Kidney epithelial cell (primary cell): ENCODE measurements around the gene TPGS2. TPM values are rescaled to one million over a fixed set of nuclear protein-coding genes. Genes with fewer than 3 reads are reported as not detected.
"Not testable (repeated sequence)": the region's sequence is repeated elsewhere in the genome, so short reads cannot be mapped to it uniquely, and the experiment has no call there.

ENCODE experiments used
- DNase-seq: peaks from one replicate; pipeline ENCODE4 v3.0.0-alpha.2; 2010; ENCODE audit warnings: low read depth
- H3K27me3 ChIP-seq: 2 replicates; pipeline ENCODE4 v1.6.0; 2011; ENCODE audit warnings: low read length; ENCODE audit not compliant: control insufficient read depth, insufficient read depth
- H3K36me3 ChIP-seq: 2 replicates; pipeline ENCODE4 v1.5.1; 2011; ENCODE audit warnings: low read length; ENCODE audit not compliant: control insufficient read depth, insufficient read depth
- H3K4me3 ChIP-seq: 2 replicates; pipeline ENCODE4 v1.5.1; 2011; ENCODE audit warnings: low read depth, mild to moderate bottlenecking, control low read depth, low read length
- CTCF ChIP-seq: IDR thresholded peaks from 2 replicates; pipeline ENCODE4 v1.5.1; 2011; ENCODE audit warnings: mild to moderate bottlenecking, moderate library complexity, low read length, control low read depth, inconsistent platforms; ENCODE audit not compliant: insufficient read depth, poor library complexity, severe bottlenecking
- total RNA-seq: library from RNA; depleted of rRNA; stranded (reverse); fragments of >200 nt; gene quantifications from 2 replicates; pipeline ENCODE4 v1.2.3, GENCODE V29; 2015

The TPGS2 gene, protein sequence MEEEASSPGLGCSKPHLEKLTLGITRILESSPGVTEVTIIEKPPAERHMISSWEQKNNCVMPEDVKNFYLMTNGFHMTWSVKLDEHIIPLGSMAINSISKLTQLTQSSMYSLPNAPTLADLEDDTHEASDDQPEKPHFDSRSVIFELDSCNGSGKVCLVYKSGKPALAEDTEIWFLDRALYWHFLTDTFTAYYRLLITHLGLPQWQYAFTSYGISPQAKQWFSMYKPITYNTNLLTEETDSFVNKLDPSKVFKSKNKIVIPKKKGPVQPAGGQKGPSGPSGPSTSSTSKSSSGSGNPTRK
- 185 and 195 TPM in 2 replicates for total RNA-seq

- Histone ChIP-seq H3K4me3 (peak within 1 kb of the TSS; percentile 100), H3K27me3 (no peaks in the 10 kb centered on the region), H3K36me3 (no peaks in the 10 kb centered on the region)
- peak; percentile 42 for TF ChIP-seq CTCF
- no peak for DNase-seq
These were observed at the start of gene TPGS2, which contains the start of gene KIAA1328 for GRCh38 chr18:36828630-36829361. TPGS2 (minus strand) TSS chr18:36829002; CDS start chr18:36828767, 235 bp downstream. KIAA1328 (plus strand) TSS chr18:36829127; CDS start chr18:36829139, 12 bp downstream.

DNA sequence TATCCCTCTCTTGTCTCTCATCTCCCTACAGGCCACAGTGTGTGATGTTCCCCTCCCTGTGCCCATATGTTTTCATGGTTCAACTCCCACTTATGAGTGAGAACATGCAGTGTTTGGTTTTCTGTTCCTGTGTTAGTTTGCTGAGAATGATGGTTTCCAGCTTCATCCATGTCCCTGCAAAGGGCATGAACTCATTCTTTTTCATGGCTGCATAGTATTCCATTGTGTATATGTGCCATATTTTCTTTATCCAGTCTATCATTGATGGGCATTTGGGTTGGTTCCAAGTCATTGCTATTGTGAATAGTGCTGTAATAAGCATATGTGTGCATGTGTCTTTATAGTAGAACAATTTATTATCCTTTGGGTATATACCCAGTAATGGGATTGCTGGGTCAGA is 45.0 kb upstream of the TPGS2 start:
- not testable (repeated sequence) for H3K27me3 ChIP-seq, DNase-seq, H3K36me3 ChIP-seq, H3K4me3 ChIP-seq

GRCh38 chr18:36872329-36872728 is 43.5 kb upstream of the TPGS2 start:
- peak; percentile 19 for DNase-seq
- TF ChIP-seq CTCF, result no peak
- H3K27me3 ChIP-seq, result no peaks in the 10 kb centered on the region
- no peaks in the 10 kb centered on the region for H3K36me3 ChIP-seq
- H3K4me3 ChIP-seq, result no peak overlapping the region

DNA sequence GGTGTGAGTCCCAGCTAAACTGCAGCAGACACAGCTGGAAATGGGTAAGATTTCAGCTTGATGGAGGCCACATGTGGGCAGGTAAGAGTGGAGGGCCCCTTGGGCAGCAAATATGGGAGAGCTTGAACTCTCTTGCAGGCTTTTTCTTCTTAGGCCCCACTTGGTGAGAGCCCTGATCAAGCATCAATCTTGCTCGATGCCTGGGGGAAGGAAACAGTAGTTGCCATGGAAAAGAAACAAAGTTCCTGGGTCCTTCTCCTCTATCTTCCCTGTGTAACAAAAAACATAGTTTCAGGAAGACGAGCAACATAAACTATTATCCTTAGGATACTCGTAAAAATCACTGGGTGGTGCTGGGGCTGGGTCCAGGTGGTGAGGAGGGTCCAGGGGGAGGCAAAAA is 43.0 kb upstream of the TPGS2 start:
- Histone ChIP-seq H3K27me3 (no peaks in the 10 kb centered on the region), H3K4me3 (no peak overlapping the region), H3K36me3 (no peaks in the 10 kb centered on the region)
- no peak for DNase-seq
- no peak for TF ChIP-seq CTCF

DNA sequence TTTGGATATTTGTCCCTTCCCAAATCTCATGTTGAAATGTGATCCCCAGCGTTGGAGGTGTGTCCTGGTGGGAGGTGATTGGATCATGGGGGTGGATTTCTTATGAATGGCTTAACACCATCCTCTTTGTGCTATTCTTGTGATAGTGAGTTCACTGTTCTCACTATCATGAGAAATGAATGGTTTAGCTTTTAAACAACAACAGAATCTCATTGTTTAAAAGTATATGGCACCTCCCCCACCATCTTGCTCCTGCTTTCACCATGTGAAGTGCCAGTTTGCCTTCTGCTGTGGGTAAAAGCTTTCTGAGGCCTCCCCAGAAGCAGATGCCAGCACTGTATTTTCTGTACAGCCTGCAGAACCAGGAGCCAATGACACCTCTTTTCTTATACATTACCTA is 38.3 kb upstream of the TPGS2 start:
- no peak for DNase-seq
- Histone ChIP-seq H3K27me3 (no peaks in the 10 kb centered on the region), H3K36me3 (no peaks in the 10 kb centered on the region), H3K4me3 (no peak overlapping the region)
- TF ChIP-seq CTCF, result no peak

DNA sequence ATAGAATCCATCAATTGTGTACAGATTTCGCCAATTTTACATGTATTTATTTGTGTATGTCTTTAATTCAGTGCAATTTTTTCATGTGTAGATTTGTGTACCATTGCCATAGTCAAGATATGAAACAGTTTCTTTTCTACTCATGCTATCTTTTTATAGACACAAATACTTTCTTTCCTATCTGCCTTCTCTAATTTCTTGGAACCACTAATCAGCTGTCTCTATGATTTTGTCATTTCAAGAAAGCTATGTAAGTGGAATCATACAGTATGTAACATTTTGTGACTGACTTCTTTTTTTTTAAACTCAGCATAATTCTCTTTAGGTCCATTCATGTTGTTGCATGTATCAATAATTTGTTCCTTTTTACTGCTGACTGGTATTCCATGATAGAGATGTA is 33.4 kb upstream of the TPGS2 start:
- Histone ChIP-seq H3K4me3 (no peak overlapping the region), H3K36me3 (no peaks in the 10 kb centered on the region), H3K27me3 (no peaks in the 10 kb centered on the region)
- TF ChIP-seq CTCF, result no peak
- no peak for DNase-seq
